Esophagus muscularis mucosa (tissue), 4 donors: ENCODE results near the gene CSTB.

Source experiments
- EP300 ChIP-seq: sonication (generic); formaldehyde crosslinking; IDR thresholded peaks from one replicate; pipeline ENCODE4 v1.6.1; 2017; ENCODE audit warnings: antibody characterized with exemption
- POLR2A ChIP-seq: fragments of 450-650 bp; IDR thresholded peaks from one replicate; pipeline ENCODE4 v1.6.1; 2017; ENCODE audit warnings: antibody characterized with exemption, moderate library complexity, mild to moderate bottlenecking, low read depth
- TF ChIP-seq, protein P1 (sequence below), 3 experiments: fragments of 200-600 bp in 2 of 3; fragments of 450-650 bp in 1 of 3; sonication (generic) in 2 of 3; IDR thresholded peaks; one replicate each; pipeline ENCODE4 v1.5.1; 2017 to 2019; ENCODE audit warnings: antibody characterized with exemption in 3 of 3, mild to moderate bottlenecking in 2 of 3, moderate library complexity in 1 of 3

DNA sequence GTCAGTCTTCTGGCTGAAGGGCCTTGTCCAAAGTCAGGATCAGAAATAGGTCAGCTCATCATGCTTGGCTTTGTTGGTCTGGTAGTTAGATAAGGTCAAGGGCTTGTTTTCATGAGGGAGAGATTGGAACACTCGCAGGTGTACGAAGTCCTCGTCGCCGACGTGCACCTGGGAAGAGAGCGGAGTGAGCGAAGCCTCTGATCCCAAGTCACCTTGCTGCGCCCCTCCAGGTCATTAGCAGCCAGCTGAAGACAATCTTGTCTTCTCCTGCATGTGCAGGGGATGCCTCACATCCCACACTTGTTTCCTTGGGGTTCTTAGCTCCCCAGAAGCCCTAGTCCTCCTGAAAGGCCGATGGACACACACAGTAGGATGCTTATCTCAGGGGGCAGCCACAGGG is 1.9 kb downstream of the CSTB start:
- TF ChIP-seq POLR2A, result no peak
- TF ChIP-seq, protein P1, sequence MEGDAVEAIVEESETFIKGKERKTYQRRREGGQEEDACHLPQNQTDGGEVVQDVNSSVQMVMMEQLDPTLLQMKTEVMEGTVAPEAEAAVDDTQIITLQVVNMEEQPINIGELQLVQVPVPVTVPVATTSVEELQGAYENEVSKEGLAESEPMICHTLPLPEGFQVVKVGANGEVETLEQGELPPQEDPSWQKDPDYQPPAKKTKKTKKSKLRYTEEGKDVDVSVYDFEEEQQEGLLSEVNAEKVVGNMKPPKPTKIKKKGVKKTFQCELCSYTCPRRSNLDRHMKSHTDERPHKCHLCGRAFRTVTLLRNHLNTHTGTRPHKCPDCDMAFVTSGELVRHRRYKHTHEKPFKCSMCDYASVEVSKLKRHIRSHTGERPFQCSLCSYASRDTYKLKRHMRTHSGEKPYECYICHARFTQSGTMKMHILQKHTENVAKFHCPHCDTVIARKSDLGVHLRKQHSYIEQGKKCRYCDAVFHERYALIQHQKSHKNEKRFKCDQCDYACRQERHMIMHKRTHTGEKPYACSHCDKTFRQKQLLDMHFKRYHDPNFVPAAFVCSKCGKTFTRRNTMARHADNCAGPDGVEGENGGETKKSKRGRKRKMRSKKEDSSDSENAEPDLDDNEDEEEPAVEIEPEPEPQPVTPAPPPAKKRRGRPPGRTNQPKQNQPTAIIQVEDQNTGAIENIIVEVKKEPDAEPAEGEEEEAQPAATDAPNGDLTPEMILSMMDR (IDR thresholded peaks at IDR 0.05), result no peak
- TF ChIP-seq EP300, result no peak
